HEK293 (cell line): ENCODE data around the gene UGT1A8.

Experiments
- BCL11A ChIP-seq: fragments of 450-650 bp; formaldehyde crosslinking; IDR thresholded peaks from 2 replicates; pipeline ENCODE4 v1.5.1; 2016; ENCODE audit warnings: low read depth, missing biosample characterization, missing genetic modification characterization
- TF ChIP-seq, protein P1 (sequence below): fragments of 450-650 bp; formaldehyde crosslinking; IDR thresholded peaks from 2 replicates; pipeline ENCODE4 v1.5.1; 2016; ENCODE audit warnings: missing biosample characterization, missing genetic modification characterization

DNA sequence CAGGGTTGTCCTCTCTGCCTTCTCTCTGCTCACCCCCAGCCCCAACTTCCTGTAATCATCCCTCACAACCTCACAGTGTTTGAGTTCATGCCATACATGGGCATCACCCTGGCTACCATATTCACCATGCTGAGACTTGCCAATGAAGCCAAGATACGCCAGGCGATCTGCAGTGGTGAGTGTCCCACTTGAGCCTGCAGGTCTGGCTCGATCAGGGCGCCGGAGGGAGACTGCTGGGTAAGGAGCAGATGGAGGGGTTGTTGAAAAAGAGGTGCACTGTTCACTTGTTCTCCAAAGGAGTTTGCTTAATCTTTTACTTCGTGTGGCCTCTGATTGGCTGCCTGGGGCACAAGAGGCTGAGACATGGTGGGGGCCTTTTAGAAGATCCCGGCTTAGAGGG is 175.3 kb downstream of the UGT1A8 start:
- no peak for TF ChIP-seq BCL11A (tag by site-specific recombination)
- TF ChIP-seq, protein P1, sequence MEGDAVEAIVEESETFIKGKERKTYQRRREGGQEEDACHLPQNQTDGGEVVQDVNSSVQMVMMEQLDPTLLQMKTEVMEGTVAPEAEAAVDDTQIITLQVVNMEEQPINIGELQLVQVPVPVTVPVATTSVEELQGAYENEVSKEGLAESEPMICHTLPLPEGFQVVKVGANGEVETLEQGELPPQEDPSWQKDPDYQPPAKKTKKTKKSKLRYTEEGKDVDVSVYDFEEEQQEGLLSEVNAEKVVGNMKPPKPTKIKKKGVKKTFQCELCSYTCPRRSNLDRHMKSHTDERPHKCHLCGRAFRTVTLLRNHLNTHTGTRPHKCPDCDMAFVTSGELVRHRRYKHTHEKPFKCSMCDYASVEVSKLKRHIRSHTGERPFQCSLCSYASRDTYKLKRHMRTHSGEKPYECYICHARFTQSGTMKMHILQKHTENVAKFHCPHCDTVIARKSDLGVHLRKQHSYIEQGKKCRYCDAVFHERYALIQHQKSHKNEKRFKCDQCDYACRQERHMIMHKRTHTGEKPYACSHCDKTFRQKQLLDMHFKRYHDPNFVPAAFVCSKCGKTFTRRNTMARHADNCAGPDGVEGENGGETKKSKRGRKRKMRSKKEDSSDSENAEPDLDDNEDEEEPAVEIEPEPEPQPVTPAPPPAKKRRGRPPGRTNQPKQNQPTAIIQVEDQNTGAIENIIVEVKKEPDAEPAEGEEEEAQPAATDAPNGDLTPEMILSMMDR, result no peak
